Measurements from ENCODE around the gene SH3BGR.

SH3BGR gene

DNA sequence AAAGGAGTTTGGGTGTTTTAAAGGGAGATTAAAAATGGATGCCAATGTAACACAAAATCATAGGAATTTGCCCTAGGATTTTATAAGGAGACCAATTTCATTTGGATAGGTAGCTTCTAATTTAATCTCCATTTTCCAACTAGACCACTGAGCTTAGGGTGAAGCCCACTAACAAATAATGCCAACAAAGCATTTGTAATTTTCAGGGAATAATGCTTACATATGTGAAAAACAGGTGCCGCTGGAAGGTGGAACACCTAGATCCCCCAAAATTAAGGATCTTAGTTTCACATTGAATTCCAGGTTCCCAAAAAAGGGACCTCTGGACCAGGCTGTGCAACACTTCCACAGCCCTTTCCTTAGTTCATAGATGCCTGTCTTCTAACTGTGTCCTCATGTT lies 94.8 kb downstream of the SH3BGR start:
- DNase-seq (ENCODE audit: low read depth in 2 of 2), result no peak

DNA sequence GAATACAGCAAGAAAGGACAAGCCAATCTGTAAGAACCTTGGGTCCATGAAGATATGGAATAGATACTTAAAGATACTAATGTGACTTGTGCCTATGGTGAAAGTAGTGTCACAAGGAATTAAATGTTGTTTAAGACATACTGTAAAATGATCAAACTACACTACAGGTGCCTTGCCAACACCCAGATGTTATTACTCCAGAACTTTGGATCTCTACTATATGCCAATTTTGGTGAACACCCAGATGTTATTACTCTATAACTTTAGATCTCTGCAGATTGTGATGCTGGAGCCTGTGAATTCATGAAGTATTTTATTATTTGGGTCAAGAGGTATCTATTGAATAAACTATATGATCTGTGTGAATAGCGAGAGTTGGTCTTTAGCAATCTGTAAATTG lies 101.1 kb downstream of the SH3BGR start:
- DNase-seq (ENCODE audit: low read depth in 2 of 2), result no peak

DNA sequence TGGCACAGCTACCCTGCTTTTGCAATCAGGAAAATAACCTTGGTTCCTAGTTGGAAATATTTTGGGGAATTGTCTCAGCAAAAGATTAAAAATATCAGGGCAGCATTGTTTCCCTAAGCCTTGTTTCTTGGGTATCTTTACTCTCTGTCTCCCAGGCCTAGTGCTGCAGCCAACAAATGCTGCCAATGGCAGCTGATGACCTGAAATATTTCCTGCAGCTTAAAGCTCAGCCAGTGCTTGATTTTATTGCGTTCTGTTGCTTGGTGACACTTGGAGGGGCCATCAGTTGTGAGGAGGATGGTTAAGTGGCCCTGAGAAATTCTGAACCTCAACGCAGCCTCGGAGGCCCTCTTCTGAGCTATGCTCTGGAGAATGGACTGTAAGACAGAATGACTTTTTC lies 101.6 kb downstream of the SH3BGR start:
- DNase-seq (ENCODE audit: low read depth in 2 of 2), result no peak

DNA sequence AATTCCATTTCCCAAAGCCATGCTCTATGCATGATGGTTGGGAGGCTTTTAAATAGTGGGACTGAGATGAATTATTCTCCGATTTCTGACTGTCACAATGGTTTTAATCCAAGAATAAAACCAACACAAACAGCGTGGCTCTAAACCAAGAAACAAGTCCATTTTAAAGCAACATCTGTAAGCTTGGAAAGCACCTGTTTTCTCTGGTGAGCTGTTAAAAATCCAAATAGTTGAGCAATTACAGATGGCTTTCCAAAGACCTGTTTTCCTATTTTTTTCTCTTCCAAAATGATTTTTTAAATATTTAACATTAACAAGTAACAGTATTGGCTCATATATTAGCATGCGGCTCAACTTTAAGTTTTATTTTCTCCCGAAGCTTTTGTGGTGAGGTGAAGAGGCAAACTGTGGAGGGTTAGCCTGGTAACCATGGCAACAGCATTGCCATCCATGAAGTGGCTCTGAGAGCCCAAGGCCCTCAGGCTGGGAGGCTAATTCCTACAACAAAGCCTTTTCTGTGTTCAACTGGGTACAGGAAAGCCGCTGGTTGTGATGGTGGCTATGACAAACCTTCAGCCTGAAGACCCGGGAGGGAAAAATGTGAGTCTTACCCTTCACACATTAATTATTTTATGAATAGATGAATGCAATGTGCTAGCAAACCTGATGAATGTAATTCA lies 104.3 kb downstream of the SH3BGR start:
- no peak for DNase-seq (ENCODE audit: low read depth in 2 of 2)

- no peak for DNase-seq (ENCODE audit: low read depth in 2 of 2)
Observed at GRCh38 chr21:39559511-39559910, 107.7 kb downstream of the SH3BGR start.

GRCh38 chr21:39561140-39561539 lies 109.4 kb downstream of the SH3BGR start:
- DNase-seq (ENCODE audit: low read depth in 2 of 2), result no peak

DNA sequence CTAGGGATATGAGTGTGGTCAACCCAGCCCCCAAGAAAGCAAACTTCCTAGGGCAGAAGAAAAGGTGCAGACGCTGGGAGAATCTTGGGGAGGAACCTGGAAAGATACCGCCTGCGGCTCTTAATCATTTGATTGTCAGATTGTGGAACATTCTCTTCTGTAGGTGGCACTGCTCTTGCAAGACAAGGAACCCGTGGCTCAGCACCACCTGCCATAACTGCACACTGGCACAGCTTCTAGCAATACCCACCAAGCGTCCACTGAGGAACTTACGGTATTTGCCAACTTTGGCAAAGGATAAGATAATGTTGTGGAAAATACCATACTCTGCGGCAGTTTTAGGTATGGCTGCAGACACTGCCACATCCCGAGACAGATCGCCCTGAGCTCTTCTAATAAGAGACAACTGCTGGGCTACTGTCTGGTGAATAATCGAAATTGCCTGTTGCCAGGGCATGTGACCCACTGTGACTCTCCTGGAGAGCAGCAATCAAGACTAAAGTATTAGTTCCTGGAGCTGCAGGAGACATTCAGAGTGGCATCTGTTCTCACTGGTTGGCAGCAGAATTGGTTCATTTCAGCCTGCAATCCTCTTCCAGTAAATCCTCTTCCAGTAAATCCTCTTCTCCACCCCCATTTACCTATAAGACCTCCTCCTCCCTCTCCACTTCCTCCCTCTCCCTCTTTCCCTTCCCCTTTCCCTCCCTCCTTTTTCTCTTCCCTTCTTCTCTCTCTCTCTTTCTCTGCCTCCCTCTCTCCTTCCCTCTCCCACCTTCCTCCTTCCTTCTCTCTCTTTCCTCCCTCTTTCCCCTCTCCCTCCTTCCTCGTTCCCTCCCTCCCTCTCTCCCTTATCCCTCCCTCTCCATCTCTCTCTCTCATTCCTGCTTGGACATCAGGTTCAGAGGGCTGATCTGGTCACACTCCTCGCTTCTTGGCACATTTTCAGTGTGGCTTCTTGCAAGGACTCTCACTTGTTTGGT lies 111.3 kb downstream of the SH3BGR start:
- no peak for DNase-seq (ENCODE audit: low read depth in 2 of 2)

GRCh38 chr21:39564200-39564599 lies 112.4 kb downstream of the SH3BGR start:
- DNase-seq (ENCODE audit: low read depth in 2 of 2), result no peak
